EL (cell line): ENCODE measurements around the gene IL17RA.
"Not testable (repeated sequence)": the region's sequence is repeated elsewhere in the genome, so short reads cannot be mapped to it uniquely, and the experiment has no call there.

ENCODE experiments used
- DNase-seq: peaks from one replicate; pipeline ENCODE4 v3.0.0-alpha.2; 2016

IL17RA gene

GRCh38 chr22:17130199-17130598 lies 45.4 kb downstream of the IL17RA start:
- DNase-seq = peak; percentile 57

- no peak for DNase-seq
Measured at GRCh38 chr22:17131686-17132085, 46.9 kb downstream of the IL17RA start.

GRCh38 chr22:17132112-17132511 lies 47.3 kb downstream of the IL17RA start:
- DNase-seq = no peak

- DNase-seq = no peak
Measured at GRCh38 chr22:17133137-17133536, 48.3 kb downstream of the IL17RA start.

GRCh38 chr22:17135153-17135760 lies 50.5 kb downstream of the IL17RA start:
- DNase-seq = no peak

GRCh38 chr22:17137170-17137569 lies 52.4 kb downstream of the IL17RA start:
- no peak for DNase-seq

- no peak for DNase-seq
Measured at GRCh38 chr22:17137861-17138425, 53.1 kb downstream of the IL17RA start.

- no peak for DNase-seq
Measured at GRCh38 chr22:17138513-17138912, 53.7 kb downstream of the IL17RA start.

GRCh38 chr22:17140022-17140421 lies 55.2 kb downstream of the IL17RA start:
- DNase-seq = no peak

GRCh38 chr22:17140826-17141766 lies 56.3 kb downstream of the IL17RA start:
- no peak for DNase-seq

- no peak for DNase-seq
Measured at GRCh38 chr22:17143101-17143500, 58.3 kb downstream of the IL17RA start.

- DNase-seq = no peak
Measured at GRCh38 chr22:17143826-17144225, 59.0 kb downstream of the IL17RA start.

- no peak for DNase-seq
Measured at GRCh38 chr22:17145021-17145680, 60.4 kb downstream of the IL17RA start.

GRCh38 chr22:17147458-17147857 lies 62.7 kb downstream of the IL17RA start:
- not testable (repeated sequence) for DNase-seq

GRCh38 chr22:17149076-17149815 lies 64.4 kb downstream of the IL17RA start:
- DNase-seq = no peak

- no peak for DNase-seq
Measured at GRCh38 chr22:17152340-17152739, 67.5 kb downstream of the IL17RA start.

- no peak for DNase-seq
Measured at GRCh38 chr22:17152971-17153370, 68.2 kb downstream of the IL17RA start.

- DNase-seq = no peak
Measured at GRCh38 chr22:17155941-17156340, 71.1 kb downstream of the IL17RA start.

- DNase-seq = no peak
Measured at GRCh38 chr22:17157714-17158113, 72.9 kb downstream of the IL17RA start.

GRCh38 chr22:17158176-17158567 lies 73.4 kb downstream of the IL17RA start:
- DNase-seq = no peak

- peak; percentile 91 for DNase-seq
Measured at GRCh38 chr22:17158568-17159503, 74.0 kb downstream of the IL17RA start, which contains the start of gene HDHD5. Gene HDHD5, minus strand, starts transcription at chr22:17159277. Its CDS starts 26 bp downstream, at chr22:17159251.
